HG02759 (cell line): Measurements from ENCODE around the gene UBE3B.

Source experiments
- ATAC-seq: cut with Tn5 transposase; IDR thresholded peaks from one replicate; pipeline ENCODE4 v1.9.1; 2021; ENCODE audit warnings: mild to moderate bottlenecking, moderate library complexity; ENCODE audit not compliant: unreplicated experiment

UBE3B gene

GRCh38 chr12:109567967-109568366 is 90.5 kb downstream of the UBE3B start:
- ATAC-seq = no peak

- no peak for ATAC-seq
Observed at GRCh38 chr12:109568486-109568885, 91.1 kb downstream of the UBE3B start.

GRCh38 chr12:109571773-109572505 is 94.5 kb downstream of the UBE3B start:
- ATAC-seq = no peak

GRCh38 chr12:109572506-109572845 is 95.0 kb downstream of the UBE3B start:
- ATAC-seq = no peak

GRCh38 chr12:109573029-109573913 is 95.8 kb downstream of the UBE3B start, which contains the start of the genes MMAB and MVK:
Gene MMAB, minus strand, starts transcription at chr12:109573504. Its CDS starts 24 bp downstream, at chr12:109573480.
Gene MVK, plus strand, starts transcription at chr12:109573794. Its CDS starts 1,029 bp downstream, at chr12:109574823.
- ATAC-seq = peak; percentile 93

GRCh38 chr12:109573914-109574244 is 96.4 kb downstream of the UBE3B start:
- ATAC-seq = no peak

GRCh38 chr12:109575683-109576082 is 98.2 kb downstream of the UBE3B start:
- no peak for ATAC-seq

GRCh38 chr12:109577311-109577710 is 99.9 kb downstream of the UBE3B start:
- ATAC-seq = no peak

GRCh38 chr12:109578330-109578927 is 101.0 kb downstream of the UBE3B start:
- no peak for ATAC-seq

GRCh38 chr12:109579639-109580038 is 102.2 kb downstream of the UBE3B start:
- ATAC-seq = no peak

GRCh38 chr12:109580272-109580671 is 102.8 kb downstream of the UBE3B start:
- ATAC-seq = no peak

- no peak for ATAC-seq
Observed at GRCh38 chr12:109580684-109581333, 103.4 kb downstream of the UBE3B start.

- no peak for ATAC-seq
Observed at GRCh38 chr12:109581334-109581691, 103.9 kb downstream of the UBE3B start.

GRCh38 chr12:109581856-109582255 is 104.4 kb downstream of the UBE3B start:
- no peak for ATAC-seq

GRCh38 chr12:109582636-109583035 is 105.2 kb downstream of the UBE3B start:
- ATAC-seq = no peak

- ATAC-seq = no peak
Observed at GRCh38 chr12:109583733-109584132, 106.3 kb downstream of the UBE3B start.
